ENCODE measurements around the gene CDH16. TPM values are rescaled to one million over a fixed set of nuclear protein-coding genes. Genes with fewer than 3 reads are reported as not detected.
A peak's percentile ranks its signal among the peaks of the same experiment; 100 is the strongest.

CDH16 gene
- total and polyA plus RNA-seq, 2 of the 13 experiments (the other 11 are each of a cell fraction or from before 2014, with no cell fraction given) = 2.7 to 3.9 TPM

DNA sequence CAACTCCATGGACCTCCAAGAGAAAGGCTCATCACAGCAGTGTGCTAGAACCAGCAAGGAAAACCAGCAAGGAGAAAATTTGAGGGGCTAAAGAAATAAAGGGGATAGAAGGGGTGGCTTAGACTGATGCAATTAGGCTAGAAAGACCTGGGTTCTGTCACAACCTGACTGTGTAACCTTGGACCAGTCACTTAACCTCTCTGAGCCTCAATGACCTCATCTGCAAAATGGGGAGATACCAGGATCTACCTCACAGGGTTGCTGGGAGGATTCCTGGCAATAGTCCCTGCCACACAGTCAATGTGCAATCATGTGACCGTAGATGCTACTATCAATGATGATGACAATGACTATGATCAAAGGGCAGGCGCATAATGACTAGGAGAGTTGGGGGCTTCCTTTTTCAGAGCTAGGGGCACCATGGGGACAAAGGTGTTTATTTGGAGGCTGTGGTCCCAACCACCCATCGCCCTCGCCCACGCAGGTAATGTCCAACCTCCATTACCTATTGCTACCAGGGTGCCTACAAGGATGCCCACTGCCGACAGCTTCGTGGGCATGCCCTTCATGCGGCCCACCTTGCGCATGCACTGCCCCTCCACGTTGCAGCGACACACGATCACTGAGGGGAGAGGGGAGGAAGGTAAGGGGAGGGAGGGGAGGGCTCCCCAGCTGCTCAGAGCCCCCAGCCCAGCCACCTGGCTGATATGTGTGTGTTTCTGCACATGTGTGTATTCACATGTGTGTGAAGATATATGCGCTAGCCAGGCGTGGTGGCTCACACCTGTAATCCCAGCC is 9.7 kb downstream of the CDH16 start (continued):
- TF ChIP-seq, protein P1, sequence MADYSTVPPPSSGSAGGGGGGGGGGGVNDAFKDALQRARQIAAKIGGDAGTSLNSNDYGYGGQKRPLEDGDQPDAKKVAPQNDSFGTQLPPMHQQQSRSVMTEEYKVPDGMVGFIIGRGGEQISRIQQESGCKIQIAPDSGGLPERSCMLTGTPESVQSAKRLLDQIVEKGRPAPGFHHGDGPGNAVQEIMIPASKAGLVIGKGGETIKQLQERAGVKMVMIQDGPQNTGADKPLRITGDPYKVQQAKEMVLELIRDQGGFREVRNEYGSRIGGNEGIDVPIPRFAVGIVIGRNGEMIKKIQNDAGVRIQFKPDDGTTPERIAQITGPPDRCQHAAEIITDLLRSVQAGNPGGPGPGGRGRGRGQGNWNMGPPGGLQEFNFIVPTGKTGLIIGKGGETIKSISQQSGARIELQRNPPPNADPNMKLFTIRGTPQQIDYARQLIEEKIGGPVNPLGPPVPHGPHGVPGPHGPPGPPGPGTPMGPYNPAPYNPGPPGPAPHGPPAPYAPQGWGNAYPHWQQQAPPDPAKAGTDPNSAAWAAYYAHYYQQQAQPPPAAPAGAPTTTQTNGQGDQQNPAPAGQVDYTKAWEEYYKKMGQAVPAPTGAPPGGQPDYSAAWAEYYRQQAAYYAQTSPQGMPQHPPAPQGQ (CRISPR knock-in tag; IDR thresholded peaks at IDR 0.05; ENCODE audit: borderline replicate concordance) = no peak
- TF ChIP-seq ZKSCAN8 (CRISPR knock-in tag; IDR thresholded peaks at IDR 0.05; ENCODE audit: borderline replicate concordance) = no peak
- TF ChIP-seq, protein P2, sequence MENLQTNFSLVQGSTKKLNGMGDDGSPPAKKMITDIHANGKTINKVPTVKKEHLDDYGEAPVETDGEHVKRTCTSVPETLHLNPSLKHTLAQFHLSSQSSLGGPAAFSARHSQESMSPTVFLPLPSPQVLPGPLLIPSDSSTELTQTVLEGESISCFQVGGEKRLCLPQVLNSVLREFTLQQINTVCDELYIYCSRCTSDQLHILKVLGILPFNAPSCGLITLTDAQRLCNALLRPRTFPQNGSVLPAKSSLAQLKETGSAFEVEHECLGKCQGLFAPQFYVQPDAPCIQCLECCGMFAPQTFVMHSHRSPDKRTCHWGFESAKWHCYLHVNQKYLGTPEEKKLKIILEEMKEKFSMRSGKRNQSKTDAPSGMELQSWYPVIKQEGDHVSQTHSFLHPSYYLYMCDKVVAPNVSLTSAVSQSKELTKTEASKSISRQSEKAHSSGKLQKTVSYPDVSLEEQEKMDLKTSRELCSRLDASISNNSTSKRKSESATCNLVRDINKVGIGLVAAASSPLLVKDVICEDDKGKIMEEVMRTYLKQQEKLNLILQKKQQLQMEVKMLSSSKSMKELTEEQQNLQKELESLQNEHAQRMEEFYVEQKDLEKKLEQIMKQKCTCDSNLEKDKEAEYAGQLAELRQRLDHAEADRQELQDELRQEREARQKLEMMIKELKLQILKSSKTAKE (CRISPR knock-in tag; IDR thresholded peaks at IDR 0.05; ENCODE audit: borderline replicate concordance) = no peak
- TF ChIP-seq IRF2 (CRISPR knock-in tag; IDR thresholded peaks at IDR 0.05) = no peak
- TF ChIP-seq ZNF3 (CRISPR knock-in tag; IDR thresholded peaks at IDR 0.05) = no peak
- TF ChIP-seq KDM1A (CRISPR knock-in tag; IDR thresholded peaks at IDR 0.05) = peak; percentile 23; the same call in 1 of the 2 replicates
- TF ChIP-seq, protein P3, sequence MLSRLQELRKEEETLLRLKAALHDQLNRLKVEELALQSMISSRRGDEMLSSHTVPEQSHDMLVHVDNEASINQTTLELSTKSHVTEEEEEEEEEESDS (CRISPR knock-in tag; IDR thresholded peaks at IDR 0.05; ENCODE audit: borderline replicate concordance) = no peak
- no peak for TF ChIP-seq ZNF260 (CRISPR knock-in tag; IDR thresholded peaks at IDR 0.05; ENCODE audit: borderline replicate concordance, low read depth)
- no peak for TF ChIP-seq MATR3 (CRISPR knock-in tag; IDR thresholded peaks at IDR 0.05)
- TF ChIP-seq ZNF558 (CRISPR knock-in tag; IDR thresholded peaks at IDR 0.05; ENCODE audit: borderline replicate concordance) = no peak
- no peak for TF ChIP-seq ZNF431 (CRISPR knock-in tag; IDR thresholded peaks at IDR 0.05; ENCODE audit: borderline replicate concordance, low read depth)
- TF ChIP-seq ZMYM3 (CRISPR knock-in tag; IDR thresholded peaks at IDR 0.05) = 0 out of 2 replicates have a peak, but pooled peaks have one; percentile 55
- TF ChIP-seq ZNF546 (CRISPR knock-in tag; conservative IDR thresholded peaks at IDR 0.05) = no peak

Data from HepG2 (cell line).